ENCODE data around the gene RBBP9. TPM values are rescaled to one million over a fixed set of nuclear protein-coding genes. Genes with fewer than 3 reads are reported as not detected.
A peak's percentile ranks its signal among the peaks of the same experiment; 100 is the strongest.

Gene RBBP9
- polyA plus RNA-seq (2011; rRNA removed) (14.5 and 19.7 TPM in 2 replicates), polyA minus RNA-seq (2011; rRNA and poly(A)+ RNA removed) (27.2 and 30.4 TPM in 2 replicates)

DNA sequence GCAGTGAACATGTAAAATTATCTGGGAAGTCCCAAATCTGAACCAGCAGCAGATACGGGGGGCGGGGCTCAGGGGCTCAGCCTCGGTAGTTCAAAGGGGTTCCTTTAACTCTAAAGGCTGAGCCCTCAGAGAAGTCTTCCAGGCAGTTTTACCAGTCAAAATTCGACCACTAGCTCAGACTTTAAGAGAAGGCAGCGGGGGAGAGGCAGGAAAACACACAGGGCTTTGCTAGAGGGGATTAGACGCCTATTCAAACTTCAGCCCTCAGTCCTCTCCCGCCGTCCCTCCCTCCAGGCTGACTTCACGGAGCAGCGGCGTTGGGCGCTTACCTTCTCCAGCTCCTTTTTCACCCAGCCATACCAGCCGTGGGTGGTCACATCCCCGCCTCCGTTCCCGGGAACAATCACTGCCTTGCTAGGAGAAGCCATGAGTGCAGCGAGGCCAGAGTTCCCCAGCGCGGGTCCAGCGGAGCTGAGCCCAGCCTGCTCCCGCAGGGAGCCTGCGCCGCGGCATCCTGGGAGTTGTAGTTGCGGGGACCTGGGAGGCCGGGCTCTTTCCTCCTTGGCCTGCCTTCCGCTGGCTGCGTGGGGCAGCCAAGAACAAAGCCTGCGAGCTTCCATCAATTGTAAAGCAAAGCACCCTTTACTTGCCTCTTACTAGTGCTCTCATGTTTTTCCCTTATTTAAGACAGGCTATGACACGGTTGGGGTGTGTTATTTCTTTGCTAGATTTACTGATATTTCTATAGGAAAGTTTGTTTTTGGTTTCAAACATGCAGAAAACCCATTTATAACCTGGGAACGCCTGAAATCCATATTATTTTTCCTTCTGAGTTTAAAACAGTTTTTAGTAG, at the start of gene RBBP9:
RBBP9 (minus strand) TSS at position 486 of the 853 bp plus-strand sequence; CDS start at position 428, 58 bp downstream.
- ChIA-PET POLR2A (interaction anchor here (0.5 to 2.0 kb wide), 4 partner anchors 10 to 342 kb away, joined by 4 to 21 read pairs (median 8); partner anchors contain the start of genes DZANK1, POLR3F and SEC23B), CTCF (interaction anchor here (0.6 to 1.4 kb wide), 6 partner anchors 8 to 54 kb away, joined by 3 to 5 read pairs (median 4); partner anchors contain the start of genes DZANK1 and SEC23B)
- TF ChIP-seq, protein P1, sequence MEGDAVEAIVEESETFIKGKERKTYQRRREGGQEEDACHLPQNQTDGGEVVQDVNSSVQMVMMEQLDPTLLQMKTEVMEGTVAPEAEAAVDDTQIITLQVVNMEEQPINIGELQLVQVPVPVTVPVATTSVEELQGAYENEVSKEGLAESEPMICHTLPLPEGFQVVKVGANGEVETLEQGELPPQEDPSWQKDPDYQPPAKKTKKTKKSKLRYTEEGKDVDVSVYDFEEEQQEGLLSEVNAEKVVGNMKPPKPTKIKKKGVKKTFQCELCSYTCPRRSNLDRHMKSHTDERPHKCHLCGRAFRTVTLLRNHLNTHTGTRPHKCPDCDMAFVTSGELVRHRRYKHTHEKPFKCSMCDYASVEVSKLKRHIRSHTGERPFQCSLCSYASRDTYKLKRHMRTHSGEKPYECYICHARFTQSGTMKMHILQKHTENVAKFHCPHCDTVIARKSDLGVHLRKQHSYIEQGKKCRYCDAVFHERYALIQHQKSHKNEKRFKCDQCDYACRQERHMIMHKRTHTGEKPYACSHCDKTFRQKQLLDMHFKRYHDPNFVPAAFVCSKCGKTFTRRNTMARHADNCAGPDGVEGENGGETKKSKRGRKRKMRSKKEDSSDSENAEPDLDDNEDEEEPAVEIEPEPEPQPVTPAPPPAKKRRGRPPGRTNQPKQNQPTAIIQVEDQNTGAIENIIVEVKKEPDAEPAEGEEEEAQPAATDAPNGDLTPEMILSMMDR (IDR thresholded peaks at IDR 0.05; ENCODE audit: low read depth, low read length) = no peak
- H3K27ac ChIP-seq (ENCODE audit: low read depth, low read length) = peak within 1 kb of the TSS; percentile 24
- H3K27me3 ChIP-seq (ENCODE audit: control insufficient read depth, insufficient read depth, low read length) = no peaks in the 10 kb centered on the region
- H3K9me3 ChIP-seq (ENCODE audit: control insufficient read depth, insufficient read depth, low read length) = no peaks in the 10 kb centered on the region
- peak within 1 kb of the TSS; percentile 93 for H3K4me3 ChIP-seq (ENCODE audit: low read depth, low read length)
- peak; percentile 36 for DNase-seq (ENCODE audit: low read depth, low spot score)

DNA sequence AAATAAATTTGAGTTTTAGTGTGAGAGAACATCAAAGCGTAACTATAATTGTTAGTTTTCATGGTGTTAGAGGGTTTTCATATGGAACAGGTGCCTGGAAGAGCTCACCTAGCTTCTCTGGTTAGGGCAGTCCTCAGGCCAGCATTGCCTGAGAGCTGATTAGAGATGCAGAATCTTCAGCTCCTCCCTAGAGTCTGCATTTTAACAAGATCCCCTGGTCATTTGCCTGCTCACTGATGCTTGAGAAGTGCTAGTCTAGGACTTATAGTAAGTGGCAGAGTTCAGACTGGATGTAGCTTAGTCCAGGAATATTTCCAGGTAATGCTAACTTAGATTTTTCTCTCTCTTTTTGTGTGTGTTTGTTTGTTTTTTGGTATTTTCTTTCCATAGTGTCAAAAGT, 48.5 kb upstream of the RBBP9 start:
- H3K27me3 ChIP-seq (ENCODE audit: control insufficient read depth, insufficient read depth, low read length) = no peaks in the 10 kb centered on the region
- no peak overlapping the region for H3K4me3 ChIP-seq (ENCODE audit: low read depth, low read length)
- ChIA-PET CTCF (no interaction called here), POLR2A (no interaction called here)
- no peak overlapping the region for H3K27ac ChIP-seq (ENCODE audit: low read depth, low read length)
- no peak for DNase-seq (ENCODE audit: low read depth, low spot score)
- H3K9me3 ChIP-seq (ENCODE audit: control insufficient read depth, insufficient read depth, low read length) = no peaks in the 10 kb centered on the region
- TF ChIP-seq, protein P1 (IDR thresholded peaks at IDR 0.05; ENCODE audit: low read depth, low read length) = no peak

DNA sequence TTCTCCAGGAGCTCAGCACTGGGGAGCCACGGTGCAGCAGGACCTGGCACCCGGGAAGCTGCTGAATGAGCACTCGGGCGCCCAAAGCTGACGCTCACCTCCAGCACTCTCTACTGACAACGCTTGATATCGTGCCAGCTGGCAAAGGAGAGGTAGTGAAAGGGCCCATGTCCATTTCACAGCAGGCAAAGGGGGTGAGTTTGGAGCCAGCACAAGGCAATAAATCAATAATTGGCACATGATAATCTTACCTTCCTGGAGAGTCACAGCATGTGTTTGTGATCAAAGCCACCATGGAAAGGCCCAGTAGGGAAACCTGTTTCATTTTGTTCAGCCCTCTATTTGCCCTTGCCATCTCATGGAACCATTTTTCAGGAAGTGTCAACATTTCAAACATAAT, 46.9 kb upstream of the RBBP9 start:
- H3K4me3 ChIP-seq (ENCODE audit: low read depth, low read length) = no peak overlapping the region
- H3K27ac ChIP-seq (ENCODE audit: low read depth, low read length) = no peak overlapping the region
- no peaks in the 10 kb centered on the region for H3K27me3 ChIP-seq (ENCODE audit: control insufficient read depth, insufficient read depth, low read length)
- ChIA-PET CTCF (no interaction called here), POLR2A (no interaction called here)
- DNase-seq (ENCODE audit: low read depth, low spot score) = no peak
- TF ChIP-seq, protein P1 (IDR thresholded peaks at IDR 0.05; ENCODE audit: low read depth, low read length) = no peak
- H3K9me3 ChIP-seq (ENCODE audit: control insufficient read depth, insufficient read depth, low read length) = no peaks in the 10 kb centered on the region

DNA sequence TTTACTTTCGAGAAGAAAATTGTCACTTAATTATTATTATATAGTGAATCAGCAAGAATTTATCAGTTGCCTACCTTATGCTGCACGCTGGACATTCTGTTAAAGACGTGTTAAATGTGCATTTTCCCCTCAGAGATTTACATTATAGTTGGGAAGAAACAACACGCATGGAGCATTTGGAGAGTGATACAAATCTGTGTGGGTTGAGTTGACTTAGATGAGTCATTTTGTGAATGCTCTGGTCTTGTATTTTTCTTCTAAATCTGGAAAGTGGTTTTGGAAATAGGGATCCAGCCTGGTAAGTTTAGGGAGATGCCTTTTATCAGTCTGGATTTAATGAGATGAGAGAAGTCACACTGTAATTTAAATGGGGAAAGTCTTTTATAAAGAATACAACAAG, 46.2 kb upstream of the RBBP9 start:
- TF ChIP-seq, protein P1 (IDR thresholded peaks at IDR 0.05; ENCODE audit: low read depth, low read length) = no peak
- ChIA-PET POLR2A (no interaction called here), CTCF (no interaction called here)
- Histone ChIP-seq H3K4me3 (ENCODE audit: low read depth, low read length) (no peak overlapping the region), H3K27me3 (ENCODE audit: control insufficient read depth, insufficient read depth, low read length) (no peaks in the 10 kb centered on the region), H3K9me3 (ENCODE audit: control insufficient read depth, insufficient read depth, low read length) (no peaks in the 10 kb centered on the region), H3K27ac (ENCODE audit: low read depth, low read length) (no peak overlapping the region)
- no peak for DNase-seq (ENCODE audit: low read depth, low spot score)

DNA sequence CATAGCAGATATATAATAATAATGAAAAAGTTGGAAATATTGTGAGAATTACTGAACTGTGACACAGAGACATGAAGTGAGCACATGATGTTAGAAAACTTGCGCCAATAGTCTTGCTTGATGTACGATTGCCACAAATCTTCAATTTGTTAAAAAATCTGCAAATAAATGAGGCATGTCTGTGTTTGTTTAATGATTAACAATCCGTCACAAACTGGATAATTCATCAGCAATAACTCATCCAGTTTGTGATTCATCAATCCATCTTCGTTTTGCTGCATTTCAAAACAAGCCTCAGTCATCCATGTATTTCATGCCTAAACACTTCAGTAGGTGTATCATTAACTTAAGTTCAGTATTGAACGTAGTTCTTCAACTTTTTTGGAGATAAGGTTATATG, 44.7 kb upstream of the RBBP9 start:
- no peak for DNase-seq (ENCODE audit: low read depth, low spot score)
- H3K27ac ChIP-seq (ENCODE audit: low read depth, low read length) = no peak overlapping the region

More for the DNA sequence above, 44.7 kb upstream of the RBBP9 start:
- Histone ChIP-seq H3K9me3 (ENCODE audit: control insufficient read depth, insufficient read depth, low read length) (no peaks in the 10 kb centered on the region), H3K4me3 (ENCODE audit: low read depth, low read length) (no peak overlapping the region), H3K27me3 (ENCODE audit: control insufficient read depth, insufficient read depth, low read length) (no peaks in the 10 kb centered on the region)
- ChIA-PET CTCF (no interaction called here), POLR2A (no interaction called here)
- TF ChIP-seq, protein P1 (IDR thresholded peaks at IDR 0.05; ENCODE audit: low read depth, low read length) = no peak

Measured in AG04450 (cell line).